ENCODE measurements around the gene C3. TPM values are rescaled to one million over a fixed set of nuclear protein-coding genes. Genes with fewer than 3 reads are reported as not detected.

Gene C3
- total and polyA plus RNA-seq, 2 of the 13 experiments (the other 11 are each of a cell fraction or from before 2014, with no cell fraction given) = 1,455 to 6,272 TPM

DNA sequence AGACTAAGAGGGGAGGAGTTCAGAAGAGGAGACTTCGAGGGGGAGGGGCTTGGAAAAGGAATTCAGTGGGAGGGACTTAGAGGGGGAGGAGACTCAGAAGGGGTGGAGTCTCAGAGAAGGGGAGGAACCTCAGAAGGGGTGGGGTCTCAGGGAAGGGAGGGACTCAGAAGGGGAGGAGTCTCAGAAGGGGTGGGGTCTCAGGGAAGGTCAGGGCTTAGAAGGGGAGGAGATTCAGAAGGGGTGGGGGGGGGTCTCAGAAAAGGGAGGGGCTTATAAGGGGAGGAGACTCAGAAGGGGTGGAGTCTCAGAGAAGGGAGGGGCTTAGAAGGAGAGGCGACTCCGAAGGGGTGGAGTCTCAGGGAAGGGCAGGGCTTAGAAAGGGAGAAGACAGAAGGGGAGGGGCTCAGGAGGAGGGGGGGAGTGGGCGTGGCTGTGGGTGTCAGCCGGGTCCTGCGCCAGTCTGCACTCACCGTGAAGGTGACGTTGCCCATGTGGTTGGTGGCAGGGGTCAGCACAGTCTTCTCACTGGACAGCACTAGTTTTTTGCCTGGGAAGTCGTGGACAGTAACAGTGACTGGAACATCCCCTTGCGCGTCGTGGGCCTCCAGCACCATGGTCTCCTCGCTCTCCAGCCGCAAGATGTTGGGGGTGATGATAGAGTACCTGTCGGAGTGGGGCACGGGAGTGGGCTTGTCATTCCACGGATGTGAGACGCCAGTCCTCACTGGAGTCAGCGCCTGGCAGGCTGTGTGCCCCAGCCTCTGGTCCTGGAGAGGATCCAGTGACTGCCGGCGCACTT, 1.5 kb downstream of the C3 start (continued):
- TF ChIP-seq, protein P1, sequence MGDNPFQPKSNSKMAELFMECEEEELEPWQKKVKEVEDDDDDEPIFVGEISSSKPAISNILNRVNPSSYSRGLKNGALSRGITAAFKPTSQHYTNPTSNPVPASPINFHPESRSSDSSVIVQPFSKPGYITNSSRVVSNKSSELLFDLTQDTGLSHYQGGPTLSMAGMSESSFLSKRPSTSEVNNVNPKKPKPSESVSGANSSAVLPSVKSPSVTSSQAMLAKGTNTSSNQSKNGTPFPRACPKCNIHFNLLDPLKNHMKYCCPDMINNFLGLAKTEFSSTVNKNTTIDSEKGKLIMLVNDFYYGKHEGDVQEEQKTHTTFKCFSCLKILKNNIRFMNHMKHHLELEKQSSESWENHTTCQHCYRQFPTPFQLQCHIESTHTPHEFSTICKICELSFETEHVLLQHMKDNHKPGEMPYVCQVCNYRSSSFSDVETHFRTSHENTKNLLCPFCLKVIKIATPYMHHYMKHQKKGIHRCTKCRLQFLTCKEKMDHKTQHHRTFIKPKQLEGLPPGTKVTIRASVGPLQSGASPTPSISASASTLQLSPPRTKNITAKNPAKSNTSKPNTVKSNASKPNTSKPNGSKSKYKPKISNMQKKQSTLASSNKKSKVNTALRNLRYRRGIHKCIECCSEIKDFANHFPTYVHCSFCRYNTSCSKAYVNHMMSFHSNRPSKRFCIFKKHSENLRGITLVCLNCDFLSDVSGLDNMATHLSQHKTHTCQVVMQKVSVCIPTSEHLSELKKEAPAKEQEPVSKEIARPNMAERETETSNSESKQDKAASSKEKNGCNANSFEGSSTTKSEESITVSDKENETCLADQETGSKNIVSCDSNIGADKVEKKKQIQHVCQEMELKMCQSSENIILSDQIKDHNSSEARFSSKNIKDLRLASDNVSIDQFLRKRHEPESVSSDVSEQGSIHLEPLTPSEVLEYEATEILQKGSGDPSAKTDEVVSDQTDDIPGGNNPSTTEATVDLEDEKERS (CRISPR knock-in tag; IDR thresholded peaks at IDR 0.05) = peak; percentile 25; the same call in 1 of the 2 replicates
- TF ChIP-seq GTF3A (CRISPR knock-in tag; conservative IDR thresholded peaks at IDR 0.05) = no peak
- no peak for TF ChIP-seq MED8 (CRISPR knock-in tag; IDR thresholded peaks at IDR 0.05; ENCODE audit: insufficient replicate concordance)
- TF ChIP-seq FOXP1 (IDR thresholded peaks at IDR 0.05) = no peak
- TF ChIP-seq FOXP1 (CRISPR knock-in tag; IDR thresholded peaks at IDR 0.05) = no peak
- TF ChIP-seq, protein P2, sequence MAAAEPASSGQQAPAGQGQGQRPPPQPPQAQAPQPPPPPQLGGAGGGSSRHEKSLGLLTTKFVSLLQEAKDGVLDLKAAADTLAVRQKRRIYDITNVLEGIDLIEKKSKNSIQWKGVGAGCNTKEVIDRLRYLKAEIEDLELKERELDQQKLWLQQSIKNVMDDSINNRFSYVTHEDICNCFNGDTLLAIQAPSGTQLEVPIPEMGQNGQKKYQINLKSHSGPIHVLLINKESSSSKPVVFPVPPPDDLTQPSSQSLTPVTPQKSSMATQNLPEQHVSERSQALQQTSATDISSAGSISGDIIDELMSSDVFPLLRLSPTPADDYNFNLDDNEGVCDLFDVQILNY (CRISPR knock-in tag; conservative IDR thresholded peaks at IDR 0.05) = no peak
- TF ChIP-seq ZFX (CRISPR knock-in tag; IDR thresholded peaks at IDR 0.05; ENCODE audit: low read depth) = peak; percentile 49
- no peak for TF ChIP-seq SRF (IDR thresholded peaks at IDR 0.05; ENCODE audit: low read depth, low read length)
- no peak for TF ChIP-seq THYN1 (CRISPR knock-in tag; IDR thresholded peaks at IDR 0.05; ENCODE audit: borderline replicate concordance, low read depth)
- TF ChIP-seq, protein P3, sequence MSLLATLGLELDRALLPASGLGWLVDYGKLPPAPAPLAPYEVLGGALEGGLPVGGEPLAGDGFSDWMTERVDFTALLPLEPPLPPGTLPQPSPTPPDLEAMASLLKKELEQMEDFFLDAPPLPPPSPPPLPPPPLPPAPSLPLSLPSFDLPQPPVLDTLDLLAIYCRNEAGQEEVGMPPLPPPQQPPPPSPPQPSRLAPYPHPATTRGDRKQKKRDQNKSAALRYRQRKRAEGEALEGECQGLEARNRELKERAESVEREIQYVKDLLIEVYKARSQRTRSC (CRISPR knock-in tag; IDR thresholded peaks at IDR 0.05; ENCODE audit: low read depth) = no peak
- TF ChIP-seq ZNF746 (CRISPR knock-in tag; IDR thresholded peaks at IDR 0.05) = no peak
- TF ChIP-seq, protein P4, sequence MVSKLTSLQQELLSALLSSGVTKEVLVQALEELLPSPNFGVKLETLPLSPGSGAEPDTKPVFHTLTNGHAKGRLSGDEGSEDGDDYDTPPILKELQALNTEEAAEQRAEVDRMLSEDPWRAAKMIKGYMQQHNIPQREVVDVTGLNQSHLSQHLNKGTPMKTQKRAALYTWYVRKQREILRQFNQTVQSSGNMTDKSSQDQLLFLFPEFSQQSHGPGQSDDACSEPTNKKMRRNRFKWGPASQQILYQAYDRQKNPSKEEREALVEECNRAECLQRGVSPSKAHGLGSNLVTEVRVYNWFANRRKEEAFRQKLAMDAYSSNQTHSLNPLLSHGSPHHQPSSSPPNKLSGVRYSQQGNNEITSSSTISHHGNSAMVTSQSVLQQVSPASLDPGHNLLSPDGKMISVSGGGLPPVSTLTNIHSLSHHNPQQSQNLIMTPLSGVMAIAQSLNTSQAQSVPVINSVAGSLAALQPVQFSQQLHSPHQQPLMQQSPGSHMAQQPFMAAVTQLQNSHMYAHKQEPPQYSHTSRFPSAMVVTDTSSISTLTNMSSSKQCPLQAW (CRISPR knock-in tag; IDR thresholded peaks at IDR 0.05) = peak; percentile 26; the same call in 1 of the 2 replicates
- no peak for TF ChIP-seq ZFAT (CRISPR knock-in tag; conservative IDR thresholded peaks at IDR 0.05)
- TF ChIP-seq ZNF274 (CRISPR knock-in tag; IDR thresholded peaks at IDR 0.05) = no peak
- TF ChIP-seq ZC3H13 (CRISPR knock-in tag; IDR thresholded peaks at IDR 0.05) = no peak
- TF ChIP-seq, protein P5, sequence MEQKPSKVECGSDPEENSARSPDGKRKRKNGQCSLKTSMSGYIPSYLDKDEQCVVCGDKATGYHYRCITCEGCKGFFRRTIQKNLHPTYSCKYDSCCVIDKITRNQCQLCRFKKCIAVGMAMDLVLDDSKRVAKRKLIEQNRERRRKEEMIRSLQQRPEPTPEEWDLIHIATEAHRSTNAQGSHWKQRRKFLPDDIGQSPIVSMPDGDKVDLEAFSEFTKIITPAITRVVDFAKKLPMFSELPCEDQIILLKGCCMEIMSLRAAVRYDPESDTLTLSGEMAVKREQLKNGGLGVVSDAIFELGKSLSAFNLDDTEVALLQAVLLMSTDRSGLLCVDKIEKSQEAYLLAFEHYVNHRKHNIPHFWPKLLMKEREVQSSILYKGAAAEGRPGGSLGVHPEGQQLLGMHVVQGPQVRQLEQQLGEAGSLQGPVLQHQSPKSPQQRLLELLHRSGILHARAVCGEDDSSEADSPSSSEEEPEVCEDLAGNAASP (CRISPR knock-in tag; IDR thresholded peaks at IDR 0.05; ENCODE audit: borderline replicate concordance) = peak; percentile 11; the same call in 1 of the 2 replicates
- TF ChIP-seq EP300 (IDR thresholded peaks at IDR 0.05; ENCODE audit: low read depth in 2 of 2, low read length in 2 of 2) = no peak
- no peak for TF ChIP-seq EP300 (CRISPR knock-in tag; IDR thresholded peaks at IDR 0.05; ENCODE audit: borderline replicate concordance)
- TF ChIP-seq ZNF616 (CRISPR knock-in tag; IDR thresholded peaks at IDR 0.05; ENCODE audit: low read depth) = no peak
- TF ChIP-seq ZNF124 (CRISPR knock-in tag; IDR thresholded peaks at IDR 0.05) = no peak
- TF ChIP-seq ARID2 (CRISPR knock-in tag; IDR thresholded peaks at IDR 0.05; ENCODE audit: borderline replicate concordance) = no peak
- peak; percentile 64 for TF ChIP-seq ZNF781 (CRISPR knock-in tag; IDR thresholded peaks at IDR 0.05; ENCODE audit: borderline replicate concordance, not compliant biosample characterization)
